ENCODE measurements around the gene ETNK1.
"Not testable (repeated sequence)": the region's sequence is repeated elsewhere in the genome, so short reads cannot be mapped to it uniquely, and the experiment has no call there.

Gene ETNK1

GRCh38 chr12:22593864-22594263 is 31.1 kb upstream of the ETNK1 start:
- no peak for DNase-seq (ENCODE audit: low read depth)
- H3K4me3 ChIP-seq (ENCODE audit: low read length) = no peak overlapping the region
- no peak for TF ChIP-seq CTCF (IDR thresholded peaks at IDR 0.05; ENCODE audit: insufficient read depth, low read depth, low read length, missing control alignments)

GRCh38 chr12:22597539-22597938 is 27.4 kb upstream of the ETNK1 start:
- H3K4me3 ChIP-seq (ENCODE audit: low read length) = not testable (repeated sequence)

GRCh38 chr12:22598141-22598762 is 26.7 kb upstream of the ETNK1 start:
- TF ChIP-seq CTCF (IDR thresholded peaks at IDR 0.05; ENCODE audit: insufficient read depth, low read depth, low read length, missing control alignments) = no peak
- DNase-seq (ENCODE audit: low read depth) = no peak
- no peak overlapping the region for H3K4me3 ChIP-seq (ENCODE audit: low read length)

More at GRCh38 chr12:22597539-22597938, 27.4 kb upstream of the ETNK1 start:
- DNase-seq (ENCODE audit: low read depth) = not testable (repeated sequence)

GRCh38 chr12:22598763-22599161 is 26.2 kb upstream of the ETNK1 start:
- peak; percentile 30 for DNase-seq (ENCODE audit: low read depth)
- TF ChIP-seq CTCF (IDR thresholded peaks at IDR 0.05; ENCODE audit: insufficient read depth, low read depth, low read length, missing control alignments) = no peak
- no peak overlapping the region for H3K4me3 ChIP-seq (ENCODE audit: low read length)

GRCh38 chr12:22600181-22600580 is 24.8 kb upstream of the ETNK1 start:
- no peak for TF ChIP-seq CTCF (IDR thresholded peaks at IDR 0.05; ENCODE audit: insufficient read depth, low read depth, low read length, missing control alignments)
- no peak overlapping the region for H3K4me3 ChIP-seq (ENCODE audit: low read length)
- no peak for DNase-seq (ENCODE audit: low read depth)

GRCh38 chr12:22609501-22609900 is 15.5 kb upstream of the ETNK1 start:
- TF ChIP-seq CTCF (IDR thresholded peaks at IDR 0.05; ENCODE audit: insufficient read depth, low read depth, low read length, missing control alignments) = no peak
- no peak for DNase-seq (ENCODE audit: low read depth)

GRCh38 chr12:22610131-22610530 is 14.8 kb upstream of the ETNK1 start:
- TF ChIP-seq CTCF (IDR thresholded peaks at IDR 0.05; ENCODE audit: insufficient read depth, low read depth, low read length, missing control alignments) = no peak
- no peak for DNase-seq (ENCODE audit: low read depth)

More at GRCh38 chr12:22609501-22609900, 15.5 kb upstream of the ETNK1 start:
- H3K4me3 ChIP-seq (ENCODE audit: low read length) = no peak overlapping the region

GRCh38 chr12:22612822-22613221 is 12.1 kb upstream of the ETNK1 start:
- H3K4me3 ChIP-seq (ENCODE audit: low read length); DNase-seq (ENCODE audit: low read depth): not testable (repeated sequence)

More at GRCh38 chr12:22610131-22610530, 14.8 kb upstream of the ETNK1 start:
- H3K4me3 ChIP-seq (ENCODE audit: low read length) = no peak overlapping the region

Data from epithelial cell of esophagus (primary cell).